ENCODE data around the gene OR2D2.
"Not testable (repeated sequence)": the region's sequence is repeated elsewhere in the genome, so short reads cannot be mapped to it uniquely, and the experiment has no call there.

GRCh38 chr11:6854801-6855200 lies 37.5 kb downstream of the OR2D2 start:
- not testable (repeated sequence) for TF ChIP-seq POLR2A, CTCF (IDR thresholded peaks at IDR 0.05)
